Endothelial cell of umbilical vein (primary cell): ENCODE results near the gene UTP18.

Source experiments
- CTCF ChIP-seq, 2 donors: IDR thresholded peaks; 1 replicate in 1 of 2; 2 replicates in 1 of 2; pipeline ENCODE4 v1.5.1; 2011; ENCODE audit warnings: low read length in 2 of 2, mild to moderate bottlenecking in 2 of 2, moderate library complexity in 2 of 2, control low read depth in 1 of 2, inconsistent platforms in 1 of 2, low read depth in 1 of 2; ENCODE audit not compliant: insufficient read depth in 1 of 2; ENCODE audit errors: extremely low read depth in 1 of 2
- EZH2 ChIP-seq: IDR thresholded peaks from 2 replicates; pipeline ENCODE4 v1.6.1; 2012; ENCODE audit warnings: borderline replicate concordance, low read depth, mild to moderate bottlenecking, moderate library complexity, low read length, inconsistent platforms; ENCODE audit not compliant: severe bottlenecking
- JUN ChIP-seq: IDR thresholded peaks from 2 replicates; pipeline ENCODE4 v1.6.1; 2011; ENCODE audit warnings: borderline replicate concordance, low read depth; ENCODE audit not compliant: insufficient read length, insufficient read depth
- MYC ChIP-seq: IDR thresholded peaks from one replicate; pipeline ENCODE4 v1.6.1; 2011; ENCODE audit warnings: mild to moderate bottlenecking, low read depth, low read length
- POLR2A ChIP-seq: IDR thresholded peaks from 2 replicates; pipeline ENCODE4 v1.6.1; 2012; ENCODE audit warnings: low read depth, mild to moderate bottlenecking, control low read depth, low read length
- POLR2AphosphoS5 ChIP-seq: IDR thresholded peaks from 2 replicates; pipeline ENCODE4 v1.6.1; 2012; ENCODE audit warnings: low read depth, mild to moderate bottlenecking, control low read depth, low read length, moderate library complexity; ENCODE audit not compliant: insufficient read depth
- TF ChIP-seq, protein P1 (sequence below): IDR thresholded peaks from 2 replicates; pipeline ENCODE4 v1.6.1; 2011; ENCODE audit not compliant: insufficient read depth, insufficient read length

DNA sequence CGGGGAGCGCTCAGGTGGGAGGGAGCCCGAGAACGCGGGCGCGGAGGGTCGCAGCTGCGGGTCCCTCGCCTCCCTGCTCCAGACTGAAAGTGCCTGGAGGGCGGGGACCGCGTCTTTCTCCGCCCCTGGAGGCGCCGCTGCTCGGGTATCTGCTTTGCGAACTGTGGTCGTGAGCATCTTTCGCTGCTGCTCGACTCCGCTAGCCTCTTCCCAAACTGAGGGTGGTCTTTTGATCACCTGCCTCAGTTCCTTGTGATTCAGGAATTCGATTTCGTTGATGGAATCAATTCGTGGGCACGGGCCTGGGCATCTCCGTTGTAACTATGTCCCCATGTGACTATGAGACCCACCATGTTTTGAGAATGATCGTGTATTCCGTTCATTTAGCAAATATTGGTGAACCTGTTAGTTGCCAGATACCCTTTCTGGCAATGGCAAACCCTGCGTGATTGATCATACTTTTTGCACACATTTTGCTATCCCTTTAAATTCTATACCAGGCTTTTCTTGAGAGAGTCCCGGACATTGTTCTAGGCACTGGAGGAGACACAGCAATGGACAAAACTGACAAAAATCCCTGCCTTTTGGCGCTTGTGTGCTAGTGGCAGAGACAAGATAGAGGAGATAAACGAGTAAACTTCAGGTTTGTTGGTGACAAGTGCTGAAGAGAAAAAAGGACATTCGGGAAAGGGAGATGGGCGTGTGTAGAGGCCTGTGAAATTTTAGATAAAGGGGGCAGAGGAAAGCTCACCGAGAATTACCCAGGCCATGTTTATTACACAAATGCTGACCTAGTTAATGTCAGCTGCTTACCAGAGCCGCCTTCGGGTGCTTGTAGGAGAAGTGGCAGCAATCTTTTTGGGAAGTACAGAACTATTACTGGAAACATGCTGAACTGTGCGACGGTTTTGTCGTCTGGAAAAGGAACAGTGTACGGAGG lies 948 bp downstream of the UTP18 start:
- TF ChIP-seq CTCF (IDR thresholded peaks at IDR 0.05; ENCODE audit: extremely low read depth in 1 of 2, insufficient read depth in 1 of 2, low read depth in 1 of 2, low read length in 2 of 2) (no peak), POLR2A (no peak), EZH2 (no peak), POLR2AphosphoS5 (no peak), JUN (no peak), MYC (no peak)
- TF ChIP-seq, protein P1, sequence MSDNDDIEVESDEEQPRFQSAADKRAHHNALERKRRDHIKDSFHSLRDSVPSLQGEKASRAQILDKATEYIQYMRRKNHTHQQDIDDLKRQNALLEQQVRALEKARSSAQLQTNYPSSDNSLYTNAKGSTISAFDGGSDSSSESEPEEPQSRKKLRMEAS, result no peak
